Fibroblast of skin of right biceps (primary cell): ENCODE results near the gene KANTR.
"Not testable (repeated sequence)": the region's sequence is repeated elsewhere in the genome, so short reads cannot be mapped to it uniquely, and the experiment has no call there.

Source experiments
- DNase-seq: peaks from one replicate; pipeline ENCODE4 v3.0.0-alpha.2; 2013

The KANTR gene

DNA sequence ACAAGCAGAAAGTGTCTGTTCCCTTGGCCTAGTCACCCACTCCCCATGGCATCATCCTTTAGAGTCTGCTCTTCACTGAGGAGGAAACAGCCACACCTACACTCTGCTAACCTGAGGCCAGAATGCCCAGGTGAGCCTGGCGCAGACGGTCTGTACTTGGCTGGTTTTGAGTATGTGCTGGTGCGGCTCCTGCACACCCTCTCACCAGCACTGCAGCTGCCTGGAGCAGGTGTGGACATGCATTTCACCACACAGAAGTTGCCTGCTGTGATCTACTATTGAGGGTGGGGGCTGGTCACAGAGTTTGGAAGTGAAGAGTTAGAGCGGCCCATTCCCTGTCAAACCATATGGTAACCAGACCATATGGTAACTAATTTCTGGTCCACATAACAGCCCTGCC, 39.5 kb downstream of the KANTR start:
- no peak for DNase-seq

- no peak for DNase-seq
Observed at GRCh38 chrX:53135581-53135980, 41.6 kb downstream of the KANTR start.

GRCh38 chrX:53153581-53153980, 59.6 kb downstream of the KANTR start:
- DNase-seq: no peak

GRCh38 chrX:53155512-53156206, 61.7 kb downstream of the KANTR start:
- no peak for DNase-seq

GRCh38 chrX:53156207-53156596, 62.3 kb downstream of the KANTR start:
- DNase-seq: no peak

GRCh38 chrX:53159184-53159583, 65.2 kb downstream of the KANTR start:
- DNase-seq: no peak

DNA sequence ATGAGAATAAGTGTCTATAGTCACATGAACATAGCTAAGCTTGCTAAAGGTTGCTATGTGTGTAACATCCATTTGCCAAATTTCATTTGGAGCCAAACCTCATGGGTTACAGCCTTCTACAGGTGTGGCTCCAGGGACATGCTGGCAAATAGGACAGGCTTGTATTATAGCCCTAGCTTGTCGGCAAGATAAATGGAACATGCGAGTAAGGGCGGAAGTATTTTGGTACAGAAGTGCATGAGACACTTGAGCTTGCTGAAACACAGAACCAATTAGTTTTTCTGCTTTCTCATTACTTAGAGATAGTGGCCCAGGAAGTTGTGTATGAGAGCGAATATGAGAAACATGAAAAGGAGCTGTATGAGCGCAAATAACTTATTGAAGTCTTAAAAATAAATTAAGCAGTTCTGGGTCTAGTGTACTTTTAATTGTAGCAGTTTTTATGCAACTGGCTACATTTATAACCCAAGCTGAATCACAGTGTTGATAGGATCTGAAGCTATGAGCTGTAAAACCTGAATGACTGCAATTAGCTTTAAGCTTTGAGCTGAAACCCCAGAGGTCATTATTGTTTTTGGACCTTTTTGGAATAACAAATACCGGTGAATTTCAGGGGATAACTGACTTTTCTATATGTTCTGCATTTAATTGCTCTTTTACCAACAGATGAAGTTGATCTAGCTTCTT, 66.5 kb downstream of the KANTR start:
- DNase-seq: no peak

DNA sequence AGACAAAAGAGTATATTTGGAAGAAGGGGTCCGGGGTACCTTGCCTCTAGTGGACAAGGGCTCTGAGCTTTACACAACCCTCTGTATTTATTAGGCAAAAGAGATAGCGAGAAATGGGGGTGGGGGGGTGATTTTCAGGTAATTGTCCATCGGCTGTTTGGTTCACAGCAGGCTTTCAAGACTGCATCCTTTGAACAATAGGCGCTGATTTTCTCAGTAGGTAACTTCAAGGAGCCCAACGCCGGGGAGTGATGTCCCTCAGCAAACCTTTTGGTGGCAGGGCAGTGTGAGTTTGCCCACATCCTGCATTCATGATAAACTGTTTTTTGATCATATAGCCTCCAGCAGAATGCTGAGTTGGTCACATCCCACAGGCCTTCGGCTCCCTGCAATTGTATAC, 69.5 kb downstream of the KANTR start:
- DNase-seq: no peak

- DNase-seq: not testable (repeated sequence)
Observed at GRCh38 chrX:53164566-53164965, 70.6 kb downstream of the KANTR start.

- no peak for DNase-seq
Observed at GRCh38 chrX:53166103-53166502, 72.2 kb downstream of the KANTR start.

DNA sequence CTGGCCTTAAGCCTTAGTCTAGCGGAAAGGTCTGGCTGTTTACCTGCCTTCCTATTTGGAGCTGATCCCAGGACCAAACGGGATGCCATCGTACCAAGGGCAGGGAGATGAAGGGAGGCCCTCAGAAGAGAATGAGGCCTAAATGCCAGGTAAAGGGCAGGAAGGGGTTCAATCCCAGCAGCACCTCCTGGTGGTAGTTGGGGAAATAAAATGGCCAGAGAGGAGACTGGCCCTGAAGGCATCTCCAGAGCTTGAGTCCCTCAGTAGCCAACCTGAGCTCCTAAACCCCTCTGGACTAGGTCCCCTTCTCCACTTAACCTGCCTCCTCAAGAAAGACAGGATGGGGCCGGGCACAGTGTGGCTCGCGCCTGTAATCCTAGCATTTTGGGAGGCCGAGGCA, 77.4 kb downstream of the KANTR start:
- no peak for DNase-seq
